Myocyte (in vitro differentiated cells): ENCODE data around the gene CREB3L4. TPM values are rescaled to one million over a fixed set of nuclear protein-coding genes. Genes with fewer than 3 reads are reported as not detected.
"Not testable (repeated sequence)": the region's sequence is repeated elsewhere in the genome, so short reads cannot be mapped to it uniquely, and the experiment has no call there.

Experiments used
- DNase-seq: peaks from one replicate; pipeline ENCODE4 v3.0.0-alpha.2; 2012; ENCODE audit warnings: low read depth
- total RNA-seq: library from RNA; depleted of rRNA; stranded (reverse); fragments of >200 nt; gene quantifications from 2 replicates; pipeline ENCODE4 v1.2.3, GENCODE V29; 2014

CREB3L4 gene
- total RNA-seq, 1 donor from 2014 or later = 6.9 TPM

DNA sequence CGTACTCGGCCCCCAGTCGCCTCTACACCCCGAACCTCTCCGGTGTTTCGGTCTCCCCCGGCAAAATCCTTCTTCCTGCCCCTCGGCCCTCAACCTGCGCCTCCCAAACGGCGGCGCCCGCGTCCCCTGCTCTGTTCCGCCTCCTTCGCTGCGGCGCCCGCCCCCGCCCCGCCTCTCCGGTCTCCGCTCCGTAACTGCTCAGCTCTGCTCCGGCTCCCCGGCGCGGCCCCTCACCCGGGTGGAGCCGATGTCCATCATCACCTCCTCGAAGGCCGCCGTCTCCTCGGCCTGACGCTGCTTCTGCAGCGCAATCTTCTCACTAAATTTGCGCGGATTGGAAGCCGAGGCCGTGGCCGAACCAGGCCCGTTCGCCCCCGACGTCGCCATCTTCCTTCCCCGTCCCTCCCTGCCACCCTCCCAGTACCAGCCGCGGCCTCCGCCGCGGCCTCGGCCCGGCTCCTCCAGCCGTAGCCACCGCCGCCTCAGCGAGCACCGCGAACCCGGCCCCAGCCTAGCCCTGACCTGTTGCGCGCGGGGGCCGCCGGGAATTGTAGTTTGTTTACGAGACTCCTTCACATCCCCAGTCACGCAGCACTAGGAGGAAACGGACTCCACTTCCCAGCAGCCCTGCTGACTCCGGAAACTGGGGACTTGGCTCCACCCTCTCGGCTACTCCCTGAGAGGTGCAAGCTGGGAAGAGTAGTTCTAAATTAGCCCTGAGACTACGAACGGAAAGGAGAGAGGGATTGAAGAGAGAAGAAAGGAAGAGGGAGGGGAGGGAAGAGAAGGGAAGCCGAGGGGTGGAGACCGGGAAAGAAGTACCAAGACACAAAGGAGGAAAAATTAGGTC lies 9.4 kb upstream of the CREB3L4 start, which contains the start of gene CRTC2:
TSS of gene CRTC2 (minus strand) at position 502 of the 850 bp plus-strand sequence. CDS start at position 387, 115 bp downstream.
- peak; percentile 99 for DNase-seq

DNA sequence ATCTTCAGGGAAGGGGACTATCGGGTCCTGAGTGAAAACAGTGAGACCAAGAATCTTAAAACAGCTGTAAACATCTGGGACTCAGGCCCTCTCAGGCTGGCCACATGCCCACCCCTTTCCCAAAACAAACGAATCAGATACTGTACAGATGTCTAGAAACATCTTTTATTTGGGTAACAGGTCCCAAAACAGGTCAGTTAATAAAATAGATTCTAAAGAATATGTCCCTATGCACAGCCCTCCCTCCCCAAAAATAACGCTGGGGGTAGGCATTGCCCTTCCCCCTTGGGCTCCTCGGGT lies 8.8 kb upstream of the CREB3L4 start:
- DNase-seq = no peak

DNA sequence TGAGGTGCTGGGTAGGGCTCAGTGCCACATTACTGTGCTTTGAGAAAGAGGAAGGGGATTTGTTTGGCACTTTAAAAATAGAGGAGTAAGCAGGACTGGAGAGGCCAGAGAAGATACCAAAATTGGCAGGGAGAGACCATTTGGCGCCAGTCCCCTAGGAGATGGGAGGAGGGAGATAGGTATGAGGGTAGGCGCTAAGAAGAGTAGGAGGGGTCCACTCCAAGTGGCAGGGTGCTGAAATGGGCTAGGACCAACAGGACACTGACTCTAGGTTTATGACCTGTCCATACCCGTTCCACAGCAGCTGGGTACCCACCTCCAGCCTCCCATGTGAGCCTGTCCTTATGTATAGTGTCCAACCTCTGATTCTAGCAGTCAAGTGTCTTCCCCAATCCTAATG lies 8.2 kb upstream of the CREB3L4 start:
- no peak for DNase-seq

DNA sequence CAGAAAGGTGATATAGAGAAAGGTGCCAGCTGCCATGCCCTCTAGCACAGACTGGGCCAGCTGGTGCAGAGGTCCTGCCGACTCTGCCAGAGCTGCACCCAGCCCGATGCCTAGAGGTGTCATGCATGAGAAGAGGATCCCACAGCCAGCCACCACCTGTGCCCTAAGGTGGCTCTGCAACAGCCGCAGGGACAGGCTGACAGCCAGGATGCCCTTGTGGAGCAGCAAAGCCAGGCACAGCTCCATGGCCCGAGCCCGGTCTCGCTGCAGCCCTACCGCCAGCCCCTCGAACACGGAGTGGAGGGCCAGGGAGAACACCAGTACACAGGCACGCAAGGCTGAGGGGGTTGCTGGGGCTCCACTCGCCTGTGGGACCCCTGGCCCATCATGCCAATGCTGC lies 7.5 kb upstream of the CREB3L4 start:
- no peak for DNase-seq

DNA sequence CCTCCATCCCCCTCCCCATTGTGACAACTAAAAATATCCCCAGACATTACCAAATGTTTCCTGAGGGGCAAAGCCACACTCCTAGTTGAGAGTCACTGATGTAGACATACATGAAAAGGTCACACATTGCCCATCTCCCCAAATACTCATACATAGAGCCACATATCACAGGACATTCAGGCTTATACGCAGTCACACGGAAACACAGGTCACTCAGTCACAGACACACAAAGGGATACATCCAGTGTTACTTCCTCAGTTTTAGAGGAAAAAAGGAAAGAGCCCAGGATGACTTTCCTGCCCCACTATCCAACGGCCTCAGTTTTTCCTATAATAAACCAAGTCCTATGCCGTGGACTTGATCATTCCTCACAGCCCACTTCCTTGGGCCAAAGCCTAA lies 6.3 kb upstream of the CREB3L4 start:
- DNase-seq = no peak

DNA sequence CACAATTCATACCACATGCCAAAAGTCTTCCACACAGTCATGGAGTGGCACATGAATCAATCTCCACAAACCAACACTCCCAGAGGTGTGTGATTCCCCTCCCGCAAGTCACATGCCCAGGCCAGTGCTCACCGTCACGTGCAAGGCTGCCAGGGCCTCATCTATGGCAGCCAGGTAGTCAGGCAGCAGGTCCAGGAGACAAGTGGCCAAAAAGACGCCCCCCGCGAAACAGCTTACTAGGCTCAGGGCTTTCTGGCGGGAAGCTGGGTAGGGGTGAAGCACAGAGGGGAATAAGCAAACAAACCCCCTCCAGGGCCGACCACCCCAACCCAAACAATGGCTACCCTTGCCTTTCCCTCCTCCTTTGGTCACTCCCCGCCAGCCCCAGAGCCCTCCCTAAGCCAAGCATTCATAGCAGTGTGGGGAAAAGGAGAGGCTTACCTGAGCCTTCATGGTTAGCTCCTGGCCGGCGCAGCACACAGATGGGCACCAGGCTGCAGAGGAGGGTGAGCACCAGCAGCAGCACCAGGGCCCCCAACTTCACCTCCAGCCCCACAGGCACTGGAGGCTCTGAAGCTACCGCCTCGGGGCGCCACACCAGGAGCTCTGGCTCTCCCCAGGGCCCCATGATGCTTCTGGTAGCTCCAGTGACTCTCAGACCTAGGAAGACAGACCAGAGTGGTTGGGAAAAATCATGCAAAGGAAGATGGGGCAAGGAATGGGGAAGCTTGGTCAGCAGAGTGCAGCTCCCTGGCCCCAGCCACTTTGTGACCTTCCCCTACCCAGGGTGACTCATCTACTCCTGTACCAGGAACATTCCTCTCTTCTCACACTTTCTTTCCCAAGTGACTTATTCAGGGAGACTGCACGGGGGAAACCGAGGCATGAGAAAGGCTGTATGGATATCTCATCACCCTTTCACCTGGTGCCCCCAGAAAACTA lies 5.3 kb upstream of the CREB3L4 start:
- peak; percentile 25 for DNase-seq

DNA sequence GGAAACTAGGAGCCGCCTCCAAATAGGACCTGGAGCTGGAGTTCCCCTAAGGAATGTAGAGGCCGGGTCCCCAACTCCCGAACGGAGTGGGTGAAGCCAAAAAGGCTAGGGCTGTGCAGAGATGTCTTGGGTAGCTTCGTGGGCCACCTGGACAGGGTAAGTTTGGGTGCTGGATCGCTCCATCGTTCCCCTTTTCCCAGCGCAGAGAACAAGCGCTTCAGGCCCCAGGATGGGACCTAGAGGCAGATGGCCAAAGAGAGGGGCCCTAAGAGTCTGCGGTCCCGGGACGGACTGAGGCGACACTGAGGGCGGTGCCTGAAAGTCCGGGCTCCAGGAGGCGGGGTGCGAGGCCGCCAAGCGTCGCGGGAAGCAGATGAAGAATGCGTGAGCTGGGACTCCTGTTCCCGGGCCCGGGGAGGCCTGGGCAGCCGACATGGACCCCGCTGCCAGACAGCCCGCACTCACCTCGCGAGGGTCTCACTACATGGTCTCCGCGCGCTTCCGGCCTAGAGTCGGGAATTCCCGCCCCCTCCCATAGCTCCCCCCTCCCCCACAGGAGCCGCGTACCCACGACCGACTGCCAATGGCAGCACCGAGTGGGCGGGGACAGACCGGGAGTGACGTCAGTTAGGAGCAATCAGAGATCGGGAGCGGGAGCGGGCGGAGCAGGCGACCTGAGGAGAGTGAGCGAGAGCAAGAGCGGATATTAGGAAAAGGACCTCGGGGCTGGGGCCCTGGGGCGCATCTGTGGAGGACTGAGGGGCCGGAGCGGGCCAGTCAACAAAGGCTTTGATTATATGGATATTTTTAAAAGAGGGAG lies 4.5 kb upstream of the CREB3L4 start, which contains the start of gene SLC39A1:
TSS of gene SLC39A1 (minus strand) at position 508 of the 820 bp plus-strand sequence. CDS start 822 bp downstream, outside the sequence.
- DNase-seq = peak; percentile 97

DNA sequence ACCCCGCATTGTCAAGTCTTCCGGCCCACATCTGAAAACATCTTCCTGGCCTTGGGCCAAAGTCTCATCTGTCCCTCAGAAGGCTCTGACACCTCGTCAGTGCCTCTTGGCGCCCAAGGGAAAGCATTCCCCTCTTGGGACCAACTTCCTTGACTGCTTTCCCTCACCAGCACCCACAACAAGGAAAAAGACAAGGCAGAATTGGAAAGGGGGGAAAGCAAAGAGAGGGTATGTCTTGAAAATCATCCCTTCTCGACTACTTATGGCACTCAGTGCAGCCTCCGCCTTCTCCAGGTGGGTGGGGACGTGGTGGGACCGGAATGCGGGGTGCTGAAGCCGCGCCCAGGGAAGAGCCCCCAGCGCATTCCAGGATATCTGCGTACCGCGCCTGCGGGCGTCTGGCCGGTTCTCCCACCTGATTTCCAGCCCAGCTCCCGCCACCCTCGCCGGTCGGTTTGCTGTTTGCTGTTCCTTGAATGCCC lies 3.8 kb upstream of the CREB3L4 start:
- no peak for DNase-seq

DNA sequence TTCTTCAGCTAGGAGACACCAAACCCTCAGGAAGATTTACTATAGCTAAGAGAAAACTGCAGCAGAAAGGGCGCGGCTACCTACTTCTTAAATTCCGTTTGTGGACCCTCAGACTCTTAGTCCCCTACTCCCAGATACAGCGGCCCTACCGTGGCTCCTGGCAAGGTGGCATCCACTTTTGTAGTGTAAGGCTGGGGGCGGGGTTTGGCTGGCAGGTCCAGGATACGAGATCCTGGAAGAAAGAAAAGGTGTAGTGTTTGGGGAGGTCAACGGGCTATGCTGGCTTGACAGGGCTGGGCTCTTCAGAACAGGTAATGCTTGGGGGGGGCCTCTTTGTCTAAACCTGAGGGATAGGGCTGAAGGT lies 280 bp downstream of the CREB3L4 start:
- DNase-seq = no peak

DNA sequence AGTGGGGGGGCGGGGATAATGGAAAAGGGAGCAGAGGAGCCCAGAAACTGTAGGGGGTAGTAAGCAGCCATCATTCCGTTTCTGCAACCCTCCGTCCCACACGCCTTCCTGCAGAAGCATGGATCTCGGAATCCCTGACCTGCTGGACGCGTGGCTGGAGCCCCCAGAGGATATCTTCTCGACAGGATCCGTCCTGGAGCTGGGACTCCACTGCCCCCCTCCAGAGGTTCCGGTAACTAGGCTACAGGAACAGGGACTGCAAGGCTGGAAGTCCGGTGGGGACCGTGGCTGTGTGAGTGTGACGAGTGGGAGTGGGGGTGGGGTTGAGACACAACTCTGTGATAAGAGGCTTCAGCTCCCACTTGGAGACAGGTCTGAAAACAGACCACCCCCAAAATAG lies 706 bp downstream of the CREB3L4 start:
- DNase-seq = no peak

GRCh38 chr1:153968972-153969371 lies 1.3 kb downstream of the CREB3L4 start:
- no peak for DNase-seq

DNA sequence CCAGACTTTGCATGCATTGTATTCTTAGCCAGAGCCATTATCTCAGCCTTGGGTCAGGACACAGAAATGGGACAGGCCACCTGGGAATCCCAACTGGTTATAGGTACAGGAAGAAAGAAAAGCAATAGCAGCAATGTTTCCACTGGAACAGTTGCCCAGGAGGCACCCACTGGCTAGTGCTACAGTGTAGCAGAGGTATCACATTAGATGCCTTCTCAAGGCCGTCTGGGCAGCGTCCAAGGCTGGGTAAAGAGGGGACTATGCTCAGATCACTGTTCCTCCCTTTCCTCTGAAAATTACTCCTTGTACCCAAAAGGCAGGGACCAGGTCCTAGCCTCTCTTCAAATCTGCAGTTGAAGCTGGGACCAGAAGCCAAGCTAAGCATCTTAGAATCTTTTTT lies 2.6 kb downstream of the CREB3L4 start:
- no peak for DNase-seq

- no peak for DNase-seq
Observed at GRCh38 chr1:153973071-153973470, 5.4 kb downstream of the CREB3L4 start.

DNA sequence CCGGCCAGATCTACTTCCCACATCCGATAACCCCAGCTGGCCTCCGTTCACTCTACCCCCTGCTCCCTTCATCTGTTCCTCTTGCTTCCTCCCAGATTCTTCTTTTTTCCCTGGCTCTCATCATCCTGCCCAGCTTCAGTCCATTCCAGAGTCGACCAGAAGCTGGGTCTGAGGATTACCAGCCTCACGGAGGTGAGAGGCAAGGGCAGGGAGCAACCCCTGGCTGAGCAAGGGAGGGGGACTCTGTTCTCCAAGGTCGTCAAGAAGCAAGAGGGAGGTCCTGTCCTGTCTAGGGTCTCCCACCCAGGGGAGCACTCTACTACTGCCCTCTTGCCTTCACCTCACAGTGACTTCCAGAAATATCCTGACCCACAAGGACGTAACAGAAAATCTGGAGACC lies 5.8 kb downstream of the CREB3L4 start:
- DNase-seq = no peak

- peak; percentile 33 for DNase-seq
Observed at GRCh38 chr1:153976819-153977249, 9.1 kb downstream of the CREB3L4 start.

DNA sequence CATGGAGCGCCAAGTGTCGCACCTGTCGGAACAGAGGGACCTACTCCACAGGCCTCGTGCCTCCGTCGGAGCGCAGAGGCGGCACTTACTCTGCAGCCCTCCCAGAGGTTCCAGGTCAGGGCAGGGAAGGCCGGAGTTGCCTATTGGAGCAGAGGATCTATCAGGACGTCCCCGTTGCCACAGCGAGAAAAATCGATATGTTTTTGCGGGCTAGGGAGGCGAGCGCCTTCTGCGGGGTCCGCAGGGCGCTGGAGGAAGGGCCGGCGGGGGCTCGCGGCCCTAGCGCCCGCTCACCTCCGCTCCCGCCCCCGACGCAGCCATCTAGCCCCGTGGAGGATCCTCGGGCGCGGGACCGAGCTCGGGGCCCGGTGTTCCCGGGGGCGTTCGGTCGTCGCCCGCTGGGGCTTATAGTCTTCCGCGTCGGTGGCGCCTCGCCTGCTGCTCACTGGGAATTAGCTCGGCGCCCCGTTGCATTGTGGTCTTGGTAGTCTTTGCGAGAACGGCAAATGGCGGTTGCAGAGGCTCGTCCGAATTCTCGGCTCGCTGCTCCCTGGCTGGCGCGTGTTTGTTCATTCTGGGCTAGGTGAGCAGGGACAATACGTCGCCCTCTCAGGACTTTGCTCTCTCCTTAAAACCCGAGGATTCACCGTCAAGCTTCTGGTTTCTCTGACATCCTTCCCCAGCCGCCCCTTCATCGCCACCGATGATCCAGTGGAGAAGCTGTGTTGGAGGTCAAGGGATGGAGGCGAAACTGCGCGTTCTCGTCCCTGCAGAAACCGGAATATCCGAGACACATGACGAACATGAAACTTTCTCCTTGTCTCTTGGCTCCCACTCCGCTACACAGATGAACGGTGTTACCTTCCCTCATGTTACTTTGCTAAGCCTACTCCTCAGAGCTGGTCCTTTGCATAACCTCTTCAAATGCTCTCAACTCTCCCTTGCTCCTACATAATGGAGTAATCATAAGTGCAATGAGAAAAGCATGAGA lies 9.8 kb downstream of the CREB3L4 start, which contains the start of gene JTB:
TSS of gene JTB (minus strand) at position 425 of the 991 bp plus-strand sequence. CDS start at position 3, 422 bp downstream.
- peak; percentile 89 for DNase-seq

- DNase-seq = no peak
Observed at GRCh38 chr1:153978274-153978909, 10.7 kb downstream of the CREB3L4 start.

- DNase-seq = not testable (repeated sequence)
Observed at GRCh38 chr1:153979091-153979490, 11.4 kb downstream of the CREB3L4 start.

- not testable (repeated sequence) for DNase-seq
Observed at GRCh38 chr1:153981735-153982134, 14.0 kb downstream of the CREB3L4 start.
